ENCODE data around the gene RASGRF2. TPM values are rescaled to one million over a fixed set of nuclear protein-coding genes. Genes with fewer than 3 reads are reported as not detected.

The RASGRF2 gene
- total RNA-seq, 4 donors from 2014 or later = 1.8 to 4.1 (median 2.5) TPM

DNA sequence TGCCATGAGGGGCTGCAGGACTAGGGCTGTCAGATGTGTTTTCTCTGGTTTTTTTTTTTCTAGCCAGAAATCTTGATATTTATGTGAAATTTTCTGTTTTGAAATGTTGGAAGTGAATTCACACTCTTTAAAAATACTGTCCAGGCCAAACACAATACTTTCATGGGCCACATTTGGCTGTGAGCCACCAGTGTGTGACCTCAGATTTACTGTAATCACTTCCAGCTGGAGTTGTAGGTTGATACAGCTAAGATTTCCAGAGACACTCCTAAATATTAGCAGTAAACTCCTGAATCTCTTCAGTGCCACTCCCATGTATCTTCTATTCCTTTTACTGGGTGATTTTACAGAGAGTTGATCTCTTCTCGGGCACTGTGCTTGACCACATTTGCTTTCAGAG, 180.8 kb downstream of the RASGRF2 start:
- TF ChIP-seq POLR2A (IDR thresholded peaks at IDR 0.05) = no peak
- no peak for TF ChIP-seq POLR2AphosphoS5 (IDR thresholded peaks at IDR 0.05)
- TF ChIP-seq, protein P1, sequence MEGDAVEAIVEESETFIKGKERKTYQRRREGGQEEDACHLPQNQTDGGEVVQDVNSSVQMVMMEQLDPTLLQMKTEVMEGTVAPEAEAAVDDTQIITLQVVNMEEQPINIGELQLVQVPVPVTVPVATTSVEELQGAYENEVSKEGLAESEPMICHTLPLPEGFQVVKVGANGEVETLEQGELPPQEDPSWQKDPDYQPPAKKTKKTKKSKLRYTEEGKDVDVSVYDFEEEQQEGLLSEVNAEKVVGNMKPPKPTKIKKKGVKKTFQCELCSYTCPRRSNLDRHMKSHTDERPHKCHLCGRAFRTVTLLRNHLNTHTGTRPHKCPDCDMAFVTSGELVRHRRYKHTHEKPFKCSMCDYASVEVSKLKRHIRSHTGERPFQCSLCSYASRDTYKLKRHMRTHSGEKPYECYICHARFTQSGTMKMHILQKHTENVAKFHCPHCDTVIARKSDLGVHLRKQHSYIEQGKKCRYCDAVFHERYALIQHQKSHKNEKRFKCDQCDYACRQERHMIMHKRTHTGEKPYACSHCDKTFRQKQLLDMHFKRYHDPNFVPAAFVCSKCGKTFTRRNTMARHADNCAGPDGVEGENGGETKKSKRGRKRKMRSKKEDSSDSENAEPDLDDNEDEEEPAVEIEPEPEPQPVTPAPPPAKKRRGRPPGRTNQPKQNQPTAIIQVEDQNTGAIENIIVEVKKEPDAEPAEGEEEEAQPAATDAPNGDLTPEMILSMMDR (IDR thresholded peaks at IDR 0.05) = no peak
- TF ChIP-seq EP300 (IDR thresholded peaks at IDR 0.05) = no peak
- H3K27ac ChIP-seq = no peak overlapping the region
- H3K27me3 ChIP-seq = no peaks in the 10 kb centered on the region
- no peaks in the 10 kb centered on the region for H3K36me3 ChIP-seq
- no peak for DNase-seq (ENCODE audit: low spot score in 2 of 2)
- no peaks in the 10 kb centered on the region for H3K4me1 ChIP-seq
- 68% methylated on average over 1 of the region's 1 CpG for whole genome bisulfite sequencing
- no peak overlapping the region for H3K4me3 ChIP-seq
- H3K9me3 ChIP-seq = no peaks in the 10 kb centered on the region

DNA sequence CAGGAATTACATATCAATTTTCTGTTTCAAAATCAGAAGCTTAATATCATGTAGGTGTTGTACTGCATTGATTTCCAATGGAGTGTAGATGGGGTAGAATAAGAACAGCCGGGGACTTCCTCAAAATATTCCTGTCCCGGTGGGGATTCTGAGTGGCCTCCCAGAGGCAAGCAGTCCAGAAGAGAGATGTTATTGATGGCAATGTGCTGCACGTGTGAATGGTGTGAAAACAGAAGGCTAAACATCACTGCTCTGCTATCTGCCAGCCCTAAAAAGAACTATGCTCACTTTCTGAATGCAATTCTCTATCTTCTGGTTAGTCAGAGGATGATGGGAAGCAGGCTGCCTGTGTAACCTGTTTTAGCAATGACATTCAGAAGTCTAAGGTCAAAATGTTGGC, 181.9 kb downstream of the RASGRF2 start:
- H3K4me1 ChIP-seq = no peaks in the 10 kb centered on the region
- 90% methylated on average over 3 of the region's 3 CpGs for WGBS

GRCh38 chr5:81145329-81145935, 185.3 kb downstream of the RASGRF2 start:
- WGBS = 79% methylated on average over 8 of the region's 8 CpGs
- H3K4me3 ChIP-seq = no peak overlapping the region
- no peaks in the 10 kb centered on the region for H3K4me1 ChIP-seq
- no peaks in the 10 kb centered on the region for H3K9me3 ChIP-seq
- no peak for DNase-seq (ENCODE audit: low spot score in 2 of 2)
- H3K27ac ChIP-seq = no peak overlapping the region
- H3K36me3 ChIP-seq = no peaks in the 10 kb centered on the region
- no peaks in the 10 kb centered on the region for H3K27me3 ChIP-seq
- TF ChIP-seq EP300 (IDR thresholded peaks at IDR 0.05) = no peak
- TF ChIP-seq, protein P1 (IDR thresholded peaks at IDR 0.05) = no peak
- no peak for TF ChIP-seq POLR2AphosphoS5 (IDR thresholded peaks at IDR 0.05)
- no peak for TF ChIP-seq POLR2A (IDR thresholded peaks at IDR 0.05)

More for the DNA sequence above, 181.9 kb downstream of the RASGRF2 start:
- H3K27me3 ChIP-seq = no peaks in the 10 kb centered on the region
- DNase-seq (ENCODE audit: low spot score in 2 of 2) = no peak
- TF ChIP-seq, protein P1 (IDR thresholded peaks at IDR 0.05) = no peak
- TF ChIP-seq POLR2A (IDR thresholded peaks at IDR 0.05) = no peak
- TF ChIP-seq POLR2AphosphoS5 (IDR thresholded peaks at IDR 0.05) = no peak
- no peak for TF ChIP-seq EP300 (IDR thresholded peaks at IDR 0.05)
- no peak overlapping the region for H3K27ac ChIP-seq
- H3K36me3 ChIP-seq = no peaks in the 10 kb centered on the region
- H3K9me3 ChIP-seq = no peaks in the 10 kb centered on the region
- H3K4me3 ChIP-seq = no peak overlapping the region

DNA sequence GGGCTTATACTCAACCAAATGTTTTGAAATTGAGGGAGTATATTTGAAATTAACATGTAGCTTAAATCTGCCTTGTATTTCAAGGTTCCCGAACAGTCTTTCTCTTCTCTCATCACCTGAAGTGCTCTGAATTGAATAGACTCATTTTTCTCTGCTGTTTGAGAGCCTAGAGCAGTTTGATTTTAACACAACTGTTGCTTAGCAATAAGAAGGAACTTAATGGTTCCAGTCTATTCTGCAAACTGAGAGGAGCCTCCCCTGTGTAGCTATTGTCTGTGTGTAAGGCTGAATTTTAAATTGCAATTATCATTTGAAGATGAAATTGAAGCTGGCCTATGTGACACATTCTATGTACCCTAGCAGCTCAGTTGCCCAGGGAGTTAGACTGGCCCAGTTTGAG, 185.9 kb downstream of the RASGRF2 start:
- H3K4me3 ChIP-seq = no peak overlapping the region
- H3K9me3 ChIP-seq = no peaks in the 10 kb centered on the region
- H3K4me1 ChIP-seq = no peaks in the 10 kb centered on the region
- H3K27ac ChIP-seq = no peak overlapping the region
- TF ChIP-seq EP300 (IDR thresholded peaks at IDR 0.05) = no peak
- TF ChIP-seq, protein P1 (IDR thresholded peaks at IDR 0.05) = no peak
- TF ChIP-seq POLR2AphosphoS5 (IDR thresholded peaks at IDR 0.05) = no peak
- H3K36me3 ChIP-seq = no peaks in the 10 kb centered on the region
- 85% methylated on average over 1 of the region's 1 CpG for WGBS
- DNase-seq (ENCODE audit: low spot score in 2 of 2) = no peak
- no peaks in the 10 kb centered on the region for H3K27me3 ChIP-seq

GRCh38 chr5:81147011-81147885, 187.1 kb downstream of the RASGRF2 start:
- Histone ChIP-seq H3K4me1 (no peaks in the 10 kb centered on the region), H3K27ac (no peak overlapping the region), H3K36me3 (no peaks in the 10 kb centered on the region), H3K9me3 (no peaks in the 10 kb centered on the region), H3K27me3 (no peaks in the 10 kb centered on the region), H3K4me3 (no peak overlapping the region)
- TF ChIP-seq, protein P1 (IDR thresholded peaks at IDR 0.05) = no peak
- TF ChIP-seq EP300 (IDR thresholded peaks at IDR 0.05) (no peak), POLR2AphosphoS5 (IDR thresholded peaks at IDR 0.05) (no peak), POLR2A (IDR thresholded peaks at IDR 0.05) (no peak)
- DNase-seq (ENCODE audit: low spot score in 2 of 2) = no peak
- 63% methylated on average over 6 of the region's 6 CpGs for WGBS

All from suprapubic skin (tissue), 4 donors.